NCI-H345 treated with DMSO at 0.1 percent for 48 hours (cell line): ENCODE measurements around the gene N4BP3.
"Not testable (repeated sequence)": the region's sequence is repeated elsewhere in the genome, so short reads cannot be mapped to it uniquely, and the experiment has no call there.

Experiments used
- DNase-seq: peaks from one replicate; lab custom pipeline; 2025; ENCODE audit not compliant: unreplicated experiment; lab: John Stamatoyannopoulos, UW

N4BP3 gene

GRCh38 chr5:178121391-178122276 lies 8.3 kb downstream of the N4BP3 start:
- no peak for DNase-seq

- DNase-seq, result no peak
These were observed 9.0 kb downstream of the N4BP3 start for GRCh38 chr5:178122346-178122745.

GRCh38 chr5:178123094-178123965 lies 10.0 kb downstream of the N4BP3 start:
- DNase-seq, result no peak

- DNase-seq, result no peak
These were observed 10.9 kb downstream of the N4BP3 start for GRCh38 chr5:178123966-178124925.

- no peak for DNase-seq
These were observed 12.0 kb downstream of the N4BP3 start for GRCh38 chr5:178125253-178125906.

GRCh38 chr5:178126556-178126955 lies 13.2 kb downstream of the N4BP3 start:
- DNase-seq, result no peak

- not testable (repeated sequence) for DNase-seq
These were observed 14.1 kb downstream of the N4BP3 start for GRCh38 chr5:178127300-178128009.

- DNase-seq, result no peak
These were observed 16.0 kb downstream of the N4BP3 start for GRCh38 chr5:178129296-178129695.

GRCh38 chr5:178130234-178130575 lies 16.9 kb downstream of the N4BP3 start:
- not testable (repeated sequence) for DNase-seq

GRCh38 chr5:178130576-178131445 lies 17.5 kb downstream of the N4BP3 start, which contains the start of gene RMND5B:
RMND5B (plus strand) TSS chr5:178131014; CDS start chr5:178138120, 7,106 bp downstream.
- DNase-seq, result peak; percentile 74

GRCh38 chr5:178131446-178131996 lies 18.2 kb downstream of the N4BP3 start:
- no peak for DNase-seq

- no peak for DNase-seq
These were observed 23.7 kb downstream of the N4BP3 start for GRCh38 chr5:178136990-178137389.

- no peak for DNase-seq
These were observed 24.7 kb downstream of the N4BP3 start for GRCh38 chr5:178137991-178138390.

- DNase-seq, result no peak
These were observed 28.2 kb downstream of the N4BP3 start for GRCh38 chr5:178141550-178141949.

- DNase-seq, result no peak
These were observed 29.3 kb downstream of the N4BP3 start for GRCh38 chr5:178142642-178143041.

GRCh38 chr5:178143246-178143645 lies 29.9 kb downstream of the N4BP3 start:
- DNase-seq, result no peak

GRCh38 chr5:178143901-178144300 lies 30.6 kb downstream of the N4BP3 start:
- DNase-seq, result no peak
